GM18519 (cell line): ENCODE data around the gene DNAH14.
"Not testable (repeated sequence)": the region's sequence is repeated elsewhere in the genome, so short reads cannot be mapped to it uniquely, and the experiment has no call there.

ENCODE experiments used
- ATAC-seq: cut with Tn5 transposase; IDR thresholded peaks from one replicate; pipeline ENCODE4 v1.9.1; 2021; ENCODE audit warnings: mild to moderate bottlenecking, moderate library complexity; ENCODE audit not compliant: unreplicated experiment, low FRiP score

DNAH14 gene

DNA sequence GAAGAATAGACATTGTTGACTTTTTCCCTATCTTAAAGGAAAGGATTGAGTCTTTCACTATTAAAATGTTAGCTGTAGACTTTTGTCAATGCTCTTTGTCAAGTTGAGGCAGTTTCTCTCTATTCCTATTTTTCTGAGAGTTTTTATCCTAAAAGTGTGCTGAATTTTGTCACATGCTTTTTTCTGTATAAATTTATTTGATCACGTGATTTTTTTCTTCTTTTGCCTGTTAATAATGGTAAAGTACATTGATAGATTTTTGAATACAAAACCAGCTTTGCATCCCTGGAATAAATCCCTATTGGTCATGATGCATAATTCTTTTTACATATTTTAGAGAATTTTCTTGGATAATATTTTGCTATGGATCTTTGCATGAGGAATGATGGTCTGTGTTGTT is 60.1 kb downstream of the DNAH14 start:
- ATAC-seq, result no peak

DNA sequence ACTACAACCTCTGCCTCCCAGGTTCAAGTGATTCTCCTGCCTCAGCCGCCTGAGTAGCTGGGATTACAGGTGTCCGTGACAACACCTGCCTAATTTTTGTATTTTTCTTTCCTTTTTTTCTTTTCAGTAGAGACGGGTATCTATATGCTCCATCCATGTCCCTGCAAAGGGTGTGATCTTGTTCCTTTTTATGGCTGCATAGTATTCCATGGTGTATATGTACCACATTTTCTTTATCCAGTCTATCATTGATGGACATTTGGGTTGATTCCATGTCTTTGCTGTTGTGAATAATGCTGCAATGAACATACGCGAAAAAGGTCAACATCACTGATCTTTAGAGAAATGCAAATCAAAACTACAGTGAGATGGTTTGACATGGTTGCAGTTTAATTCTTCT is 62.1 kb downstream of the DNAH14 start:
- ATAC-seq, result not testable (repeated sequence)

DNA sequence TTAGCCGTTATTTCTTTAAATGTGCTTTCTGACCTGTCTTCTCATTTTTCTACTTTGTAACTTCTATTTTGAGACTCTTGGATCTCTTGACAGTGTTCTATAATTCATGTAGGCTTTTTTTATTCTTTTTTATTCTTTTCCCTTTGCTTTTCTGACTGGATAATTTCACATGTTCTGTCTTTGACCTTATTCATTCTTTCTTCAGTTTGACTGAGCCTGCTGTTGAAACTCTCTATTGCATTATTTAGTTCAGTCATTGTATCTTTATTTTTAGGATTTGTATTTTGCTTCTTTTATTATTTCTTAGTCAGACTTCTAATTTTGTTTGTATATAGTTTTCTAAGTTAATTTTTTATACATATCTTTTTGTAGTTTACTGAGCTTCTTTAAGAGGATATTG is 66.1 kb downstream of the DNAH14 start:
- no peak for ATAC-seq

DNA sequence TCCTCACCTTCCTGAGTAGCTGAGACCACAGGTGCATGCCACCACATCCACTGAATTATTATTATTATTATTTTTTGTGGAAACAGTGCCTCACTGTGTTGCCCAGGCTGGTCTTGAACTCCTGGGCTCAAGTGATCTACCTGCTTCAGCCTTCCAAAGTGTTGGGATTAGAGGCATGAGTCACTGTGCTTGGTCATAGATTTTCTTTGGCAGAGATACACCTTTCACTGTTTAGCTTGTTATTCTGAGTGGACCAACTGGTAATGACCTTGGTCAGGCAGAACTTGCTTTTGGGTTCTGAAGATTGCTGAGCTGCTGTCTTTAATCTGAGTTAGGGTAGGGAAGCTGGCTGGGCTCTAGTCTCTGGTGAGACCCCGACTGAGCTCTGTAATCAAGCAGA is 66.8 kb downstream of the DNAH14 start:
- no peak for ATAC-seq

DNA sequence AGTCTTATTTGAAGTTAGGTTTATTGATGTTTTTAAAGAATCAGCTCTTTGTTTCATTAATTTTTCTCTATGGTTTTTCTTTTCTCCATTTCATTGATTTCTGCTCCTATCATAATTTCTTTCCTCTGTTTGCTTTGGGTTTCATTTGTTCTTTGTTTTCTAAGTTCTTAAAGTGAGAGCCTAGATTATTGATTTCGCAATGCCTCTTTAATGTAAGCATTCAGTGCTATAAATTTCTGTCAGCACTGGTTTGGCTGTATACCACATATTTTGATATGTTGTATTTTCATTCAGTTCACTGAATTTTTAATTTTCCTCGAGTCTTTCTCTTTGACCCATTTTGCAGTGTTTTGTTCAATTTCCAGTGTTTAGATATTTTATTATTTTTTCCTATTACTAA is 68.7 kb downstream of the DNAH14 start:
- no peak for ATAC-seq

DNA sequence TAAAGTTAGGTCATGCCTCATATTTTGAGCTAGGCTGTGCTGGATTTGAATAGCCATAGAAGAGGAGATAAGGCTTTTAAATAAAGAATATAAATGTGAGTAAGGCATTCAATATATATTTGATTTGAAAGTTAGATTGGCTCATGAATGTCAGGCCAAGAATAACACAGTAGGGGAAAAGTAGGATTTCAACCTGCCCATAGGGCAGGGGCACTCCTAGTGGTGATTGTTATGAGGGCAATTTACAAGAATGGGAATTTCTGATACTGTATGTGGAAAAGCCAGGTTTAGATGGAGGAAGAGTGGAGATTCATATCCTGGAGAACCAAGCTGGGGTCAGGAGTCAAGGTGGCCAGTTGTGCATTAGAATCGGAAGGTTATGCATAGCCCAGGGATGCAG is 74.9 kb downstream of the DNAH14 start:
- ATAC-seq, result no peak

DNA sequence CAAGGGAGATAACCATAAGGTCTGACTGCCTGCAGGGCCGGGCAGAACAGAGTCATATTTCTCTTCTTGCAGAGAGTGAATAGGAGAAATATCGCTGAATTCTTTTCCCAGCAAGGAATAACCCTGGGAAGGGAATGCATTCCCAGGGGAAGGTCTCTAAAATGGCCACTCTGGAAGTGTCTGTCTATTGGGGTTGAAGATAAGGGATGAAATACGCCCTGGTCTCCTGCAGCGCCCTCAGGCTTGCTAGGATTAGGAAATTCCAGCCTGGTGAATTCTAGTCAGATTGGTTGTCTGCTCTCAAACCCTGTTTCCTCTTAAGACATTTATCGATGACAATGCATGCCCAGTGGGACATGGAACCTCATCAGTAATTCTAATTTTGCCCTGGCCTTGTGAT is 76.9 kb downstream of the DNAH14 start:
- ATAC-seq, result not testable (repeated sequence)

DNA sequence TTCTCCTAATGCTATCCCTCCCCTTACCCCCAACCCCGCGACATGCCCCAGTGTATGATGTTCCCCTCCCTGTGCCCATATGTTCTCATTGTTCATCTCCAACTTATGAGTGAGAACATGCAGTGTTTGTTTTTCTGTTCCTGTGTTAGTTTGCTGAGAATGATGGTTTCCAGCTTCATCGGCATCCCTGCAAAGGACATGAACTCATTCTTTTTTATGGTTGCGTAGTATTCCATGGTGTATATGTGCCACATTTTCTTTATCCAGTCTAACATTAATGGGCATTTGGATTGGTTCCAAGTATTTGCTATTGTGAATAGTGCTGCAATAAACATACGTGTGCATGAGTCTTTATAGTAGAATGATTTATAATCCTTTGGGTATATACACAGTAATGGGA is 78.6 kb downstream of the DNAH14 start:
- ATAC-seq, result not testable (repeated sequence)

DNA sequence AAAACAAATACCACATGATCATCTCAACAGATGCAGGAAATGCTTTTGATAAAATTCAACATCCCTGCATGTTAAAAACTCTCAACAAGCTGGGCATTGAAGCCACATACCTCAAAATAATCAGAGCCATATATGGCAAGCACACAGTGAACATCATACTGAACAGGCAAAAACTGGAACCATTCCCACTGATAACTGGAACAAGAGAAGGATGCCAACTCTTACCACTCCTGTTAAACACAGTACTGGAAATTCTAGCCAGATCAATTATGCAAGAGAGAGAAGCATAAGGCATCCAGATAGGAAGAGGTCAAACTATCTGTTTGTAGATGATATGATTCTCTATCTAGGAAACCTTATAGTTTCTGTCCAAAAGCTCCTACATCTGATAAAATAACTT is 91.6 kb downstream of the DNAH14 start:
- ATAC-seq, result no peak

DNA sequence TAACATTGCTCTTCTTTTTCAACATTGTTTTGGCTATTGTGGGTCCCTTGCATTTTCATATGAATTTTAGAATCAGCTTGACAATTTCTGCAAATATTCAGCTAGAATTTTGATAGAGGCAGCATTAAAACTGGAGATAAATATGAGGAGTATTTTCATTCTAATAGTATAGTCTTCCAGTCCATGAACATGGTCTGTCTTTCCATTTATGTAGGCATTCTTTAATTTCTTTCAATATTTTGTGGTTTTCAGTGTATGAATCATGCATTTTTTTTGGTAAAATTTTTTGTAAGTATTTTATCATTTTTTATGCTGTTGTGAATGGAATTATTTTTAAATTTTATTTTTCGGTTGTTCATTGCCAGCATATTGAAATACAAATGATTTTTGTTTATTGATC is 97.2 kb downstream of the DNAH14 start:
- ATAC-seq, result no peak

DNA sequence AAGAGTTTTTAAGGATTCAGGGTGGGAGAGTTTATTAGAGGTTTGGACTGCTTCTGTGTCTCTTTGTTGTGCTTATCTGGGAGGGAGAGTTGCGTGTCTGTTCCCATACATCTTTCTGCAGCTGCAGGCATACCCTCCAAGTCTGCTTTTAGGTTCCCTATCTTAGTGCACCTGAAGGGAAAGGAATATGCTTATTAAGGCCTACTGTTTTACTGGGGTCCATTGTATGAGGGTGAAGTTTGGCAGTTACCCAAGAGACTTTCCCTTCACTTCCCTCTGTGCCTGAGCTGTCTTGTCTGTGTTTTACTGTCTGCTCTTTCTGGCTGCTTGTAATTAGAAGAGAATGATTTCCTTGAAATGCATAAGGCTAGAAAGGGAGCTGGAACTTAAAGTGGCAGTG is 107.0 kb downstream of the DNAH14 start:
- ATAC-seq, result not testable (repeated sequence)

DNA sequence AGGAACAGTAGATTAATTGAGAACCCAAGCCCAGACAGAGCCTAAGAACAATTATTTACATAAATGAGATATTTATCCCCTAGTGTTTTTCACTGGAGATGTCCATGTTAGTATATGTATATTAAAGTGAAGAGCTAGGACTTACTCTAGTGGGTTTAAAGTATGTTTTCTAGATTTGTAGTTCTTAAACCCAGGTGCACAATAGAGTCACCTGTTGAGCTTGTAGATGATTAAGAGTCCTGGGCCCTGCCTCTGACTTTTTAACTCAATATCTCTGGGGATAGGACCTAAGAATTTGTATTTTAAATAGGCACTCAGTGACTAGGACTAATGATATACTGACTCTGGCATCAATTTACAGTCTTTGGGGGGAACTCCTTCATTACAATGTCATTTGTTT is 112.8 kb downstream of the DNAH14 start:
- no peak for ATAC-seq

DNA sequence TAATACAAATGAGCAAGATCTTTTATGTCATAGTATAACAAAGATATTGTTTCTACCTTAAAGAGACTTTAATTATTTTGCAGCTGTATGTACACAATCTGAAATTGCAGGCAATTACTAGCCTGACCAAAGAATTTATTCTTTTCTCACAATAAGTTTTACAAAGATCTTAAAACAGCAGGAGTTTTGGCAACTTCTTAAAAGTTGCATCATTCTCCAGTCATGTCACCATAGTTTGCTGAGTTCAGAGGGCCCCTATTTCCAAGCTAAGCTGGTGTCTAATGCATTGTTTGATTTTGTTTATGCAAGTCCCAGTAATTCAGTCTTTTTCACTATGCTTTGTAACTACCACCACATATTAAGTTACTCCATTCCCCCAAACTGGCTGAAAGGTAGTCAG is 114.8 kb downstream of the DNAH14 start:
- no peak for ATAC-seq

DNA sequence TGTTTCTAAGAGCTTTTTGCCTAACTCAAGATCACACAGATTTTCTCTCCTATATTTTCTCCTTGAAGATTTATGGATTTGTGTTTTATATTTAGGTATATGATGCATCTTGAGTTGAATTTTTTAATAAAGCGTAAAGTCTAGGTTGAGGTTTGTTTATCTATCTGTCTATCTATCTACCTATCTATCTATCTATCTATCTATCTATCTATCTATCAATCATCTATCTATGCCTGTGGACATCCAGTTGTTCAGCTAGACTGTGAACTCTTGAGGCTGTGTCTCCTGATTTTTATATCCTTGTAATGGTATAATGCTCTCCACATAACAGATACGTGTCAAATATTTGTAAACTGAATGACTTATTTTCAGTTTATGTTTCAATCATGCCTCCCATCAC is 120.1 kb downstream of the DNAH14 start:
- no peak for ATAC-seq

DNA sequence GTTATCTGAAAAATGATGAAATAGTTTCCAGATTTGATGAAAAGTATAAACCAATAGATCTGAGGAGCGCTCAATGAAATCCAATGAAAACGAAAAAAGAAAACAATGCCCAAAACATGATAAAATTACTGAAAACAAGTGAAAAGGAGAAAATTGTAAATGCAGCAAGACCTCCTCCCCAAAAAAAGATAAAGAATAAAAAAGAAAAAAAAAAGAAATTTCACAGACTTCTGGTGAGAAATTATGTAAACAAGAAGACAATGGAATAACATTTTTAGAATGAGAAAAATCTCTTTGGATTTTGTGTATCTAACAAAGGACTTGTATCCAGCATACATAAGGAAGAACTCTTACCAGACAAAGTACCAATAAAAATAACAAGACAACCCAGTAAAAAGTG is 134.2 kb downstream of the DNAH14 start:
- no peak for ATAC-seq

DNA sequence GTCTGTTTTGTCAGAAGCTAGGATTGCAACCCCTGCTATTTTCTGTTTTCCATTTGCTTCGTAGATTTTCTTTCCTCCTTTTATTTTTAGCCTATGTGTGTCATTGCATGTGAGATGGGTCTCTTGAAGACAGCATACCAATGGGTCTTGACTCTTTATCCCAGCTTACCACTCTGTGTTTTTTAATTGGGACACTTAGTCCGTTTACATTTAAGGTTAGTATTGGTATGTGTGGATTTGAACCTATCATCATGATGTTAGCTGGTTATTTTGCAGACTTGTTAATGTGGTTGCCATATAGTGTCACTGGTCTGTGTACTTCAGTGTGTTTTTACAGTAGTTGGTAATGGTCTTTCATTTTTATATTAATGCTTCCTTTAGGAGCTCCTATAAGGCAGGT is 141.5 kb downstream of the DNAH14 start:
- no peak for ATAC-seq

DNA sequence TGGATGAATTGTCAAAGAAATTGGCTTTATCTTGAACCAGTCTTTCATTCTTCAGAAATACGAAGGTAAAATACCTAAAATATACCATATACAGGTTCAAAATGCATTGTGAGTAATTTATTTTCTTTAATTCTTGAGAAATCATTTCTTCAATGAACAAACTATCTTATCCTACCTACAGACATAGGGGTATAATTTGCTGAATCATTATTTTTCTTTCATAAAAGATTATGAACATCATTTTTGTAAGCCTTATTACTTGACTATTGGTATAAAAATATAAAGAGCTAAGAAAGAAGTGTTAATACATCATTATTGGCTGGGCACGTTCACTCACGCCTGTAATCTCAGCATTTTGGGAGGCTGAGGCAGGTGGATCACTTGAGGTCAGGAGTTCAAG is 167.7 kb downstream of the DNAH14 start:
- ATAC-seq, result no peak

DNA sequence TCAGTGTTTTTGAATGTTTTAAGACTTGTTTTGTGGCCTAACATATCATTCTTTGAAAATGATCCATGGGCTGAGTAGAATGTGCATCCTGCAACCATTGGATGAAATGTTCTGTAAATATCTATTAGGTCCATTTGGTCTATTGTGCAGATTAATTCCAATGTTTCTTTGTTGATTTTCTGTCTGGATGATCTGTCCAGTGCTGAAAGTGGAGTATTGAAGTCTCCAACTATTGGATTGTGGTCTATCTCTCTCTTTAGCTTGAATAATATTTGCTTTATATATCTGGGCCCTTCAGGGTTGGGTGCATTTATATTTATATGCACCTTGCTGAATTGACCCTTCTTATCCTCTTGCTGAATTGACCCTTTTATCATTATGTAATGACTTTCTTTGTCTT is 181.5 kb downstream of the DNAH14 start:
- no peak for ATAC-seq

DNA sequence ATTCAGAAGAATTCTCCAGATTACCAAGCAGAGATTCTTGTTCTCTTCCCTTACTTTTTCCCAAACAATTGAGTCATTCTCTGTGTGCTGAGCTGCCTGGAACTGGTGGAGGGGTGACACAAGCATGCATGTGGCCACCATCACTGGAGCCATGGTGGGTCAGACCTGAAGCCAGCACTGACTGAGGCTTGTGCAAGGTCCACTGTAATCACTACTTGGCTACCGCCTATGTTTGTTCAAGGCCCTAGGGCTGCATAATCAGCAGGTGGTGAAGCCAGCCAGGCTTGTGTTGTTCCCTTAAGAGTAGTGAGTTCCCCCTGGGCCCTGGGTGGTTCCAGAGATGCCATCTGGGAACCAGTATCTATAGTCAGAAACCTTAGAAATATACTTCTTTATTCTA is 183.8 kb downstream of the DNAH14 start:
- no peak for ATAC-seq

DNA sequence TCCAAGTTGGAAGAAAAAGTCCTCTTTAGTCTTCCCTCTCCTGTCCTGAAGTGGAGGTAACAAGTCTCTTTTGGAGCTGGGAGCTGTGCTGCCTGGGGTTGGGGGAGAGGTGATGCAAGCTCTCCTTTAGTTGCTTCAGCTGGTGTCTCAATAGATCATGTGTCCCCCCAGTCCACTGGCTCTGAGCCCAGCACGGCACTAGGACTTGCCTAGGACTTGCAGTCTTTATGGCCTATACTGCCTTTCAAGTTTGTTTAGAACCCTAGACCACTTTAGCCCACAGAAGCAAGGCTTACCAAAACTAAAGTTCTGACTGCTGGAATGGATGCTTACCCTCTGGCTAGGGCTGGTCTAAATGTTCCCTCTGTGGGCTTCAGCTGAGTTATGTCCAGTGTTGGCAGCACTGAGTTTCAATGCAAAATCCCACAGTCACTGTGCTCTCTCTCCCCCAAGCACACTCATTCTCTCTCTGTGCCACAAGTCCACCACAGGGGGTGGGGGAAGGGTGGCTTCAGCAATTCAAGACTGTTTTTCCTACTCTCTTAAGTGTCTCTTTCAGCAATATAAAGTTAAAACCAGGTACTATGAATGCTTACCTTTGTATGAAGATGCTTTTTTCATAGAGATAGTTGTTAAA is 185.0 kb downstream of the DNAH14 start:
- ATAC-seq, result no peak

DNA sequence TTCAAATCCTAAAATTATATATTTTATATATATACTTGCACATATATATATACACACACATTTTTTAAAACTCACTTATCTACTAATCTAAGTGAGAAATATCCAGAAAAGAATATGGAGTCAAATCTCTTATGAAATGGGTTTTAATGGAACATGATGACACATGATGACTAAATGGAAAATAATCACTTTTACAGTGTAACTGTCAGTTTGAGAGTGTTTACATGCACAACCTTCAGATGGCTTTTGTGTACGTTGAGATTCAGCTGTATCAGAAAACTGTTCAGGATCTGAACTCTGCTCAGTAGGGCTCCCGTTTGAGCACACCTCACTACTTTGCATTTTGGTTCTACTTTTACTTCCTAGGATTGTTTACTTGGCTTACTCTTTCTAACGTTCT is 189.8 kb downstream of the DNAH14 start:
- no peak for ATAC-seq

DNA sequence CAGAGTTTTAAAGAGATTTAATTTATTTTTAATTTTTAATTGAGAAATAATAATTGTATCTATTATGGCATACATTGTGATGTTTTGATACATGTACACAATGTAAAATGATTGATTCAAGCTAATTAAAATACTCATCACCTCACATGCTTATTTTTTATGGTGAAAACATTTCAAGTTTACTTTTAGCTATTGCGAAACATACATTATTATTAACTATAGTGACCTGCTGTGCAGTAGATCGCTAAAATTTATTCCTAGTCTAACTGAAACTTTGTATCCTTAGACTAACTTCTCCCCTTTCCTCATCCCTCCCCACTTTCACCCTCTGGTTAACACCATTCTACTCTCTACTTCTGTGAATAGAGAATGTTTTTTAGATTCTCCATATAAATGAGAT is 191.6 kb downstream of the DNAH14 start:
- no peak for ATAC-seq

DNA sequence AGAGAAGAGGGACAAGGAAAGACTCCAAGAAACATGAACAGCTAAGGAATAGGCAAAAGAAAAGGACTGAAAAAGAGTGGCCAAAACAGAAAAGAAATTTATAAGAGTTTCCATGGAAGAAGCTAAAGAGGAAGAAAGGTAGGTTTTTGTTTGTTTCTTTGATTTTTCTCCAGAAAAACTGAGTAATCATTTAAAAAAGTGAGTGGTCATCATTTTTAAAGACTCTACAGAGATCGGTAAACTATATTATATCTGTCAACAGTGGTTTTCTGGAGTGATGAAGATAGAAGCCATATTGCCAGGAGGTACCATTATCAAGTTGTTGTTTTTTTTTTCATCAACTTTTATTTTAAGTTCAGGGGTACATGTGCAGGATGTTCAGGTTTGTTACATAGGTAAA is 202.4 kb downstream of the DNAH14 start:
- no peak for ATAC-seq
